AG09309 (cell line): ENCODE results near the gene RASAL1.
A peak's percentile ranks its signal among the peaks of the same experiment; 100 is the strongest.

Experiments
- DNase-seq: peaks from one replicate; pipeline ENCODE4 v3.0.0-alpha.2; 2010; ENCODE audit warnings: low read depth
- H3K4me3 ChIP-seq: 2 replicates; pipeline ENCODE4 v1.5.1; 2011; ENCODE audit warnings: mild to moderate bottlenecking, low read depth, low read length, moderate library complexity; ENCODE audit not compliant: control insufficient read depth
- CTCF ChIP-seq: IDR thresholded peaks from 2 replicates; pipeline ENCODE4 v1.5.1; 2011; ENCODE audit warnings: mild to moderate bottlenecking, low read depth, low read length, inconsistent platforms; ENCODE audit not compliant: insufficient read depth, control insufficient read depth; ENCODE audit errors: missing control alignments

The RASAL1 gene

GRCh38 chr12:113135178-113136127 is at the start of gene RASAL1:
RASAL1 (minus strand) TSS chr12:113135761; CDS start chr12:113135462, 299 bp downstream.
- TF ChIP-seq CTCF, result peak; percentile 2
- no peak for DNase-seq
- H3K4me3 ChIP-seq, result no peak within 1 kb of the TSS

GRCh38 chr12:113184900-113185179 is 49.3 kb upstream of the RASAL1 start:
- H3K4me3 ChIP-seq, result peak overlapping the region; percentile 83
- peak; percentile 66 for DNase-seq
- TF ChIP-seq CTCF, result no peak

- H3K4me3 ChIP-seq, result peak overlapping the region; percentile 83
- no peak for DNase-seq
- TF ChIP-seq CTCF, result no peak
Observed at GRCh38 chr12:113184098-113184899, 48.7 kb upstream of the RASAL1 start.

- TF ChIP-seq CTCF, result no peak
- H3K4me3 ChIP-seq, result no peak overlapping the region
- DNase-seq, result no peak
Observed at GRCh38 chr12:113183030-113183589, 47.5 kb upstream of the RASAL1 start.

- H3K4me3 ChIP-seq, result no peak overlapping the region
- DNase-seq, result no peak
- TF ChIP-seq CTCF, result no peak
Observed at GRCh38 chr12:113181975-113182374, 46.4 kb upstream of the RASAL1 start.

GRCh38 chr12:113180333-113180732 is 44.8 kb upstream of the RASAL1 start:
- no peak for TF ChIP-seq CTCF
- DNase-seq, result no peak
- no peak overlapping the region for H3K4me3 ChIP-seq
